Stimulated activated CD4-positive, alpha-beta T cell treated with anti-CD3 and anti-CD28 coated beads, Interleukin-12 subunit alpha, Interleukin-12 subunit beta, amount 100 ng/mL, for 24 hours (primary cell): Measurements from ENCODE around the gene PILRA.
"Not testable (repeated sequence)": the region's sequence is repeated elsewhere in the genome, so short reads cannot be mapped to it uniquely, and the experiment has no call there.

Experiments used
- DNase-seq, 2 experiments: peaks; one replicate each; pipeline ENCODE4 v3.0.0-alpha.2; 2020; ENCODE audit warnings: low read depth in 2 of 2

The PILRA gene

DNA sequence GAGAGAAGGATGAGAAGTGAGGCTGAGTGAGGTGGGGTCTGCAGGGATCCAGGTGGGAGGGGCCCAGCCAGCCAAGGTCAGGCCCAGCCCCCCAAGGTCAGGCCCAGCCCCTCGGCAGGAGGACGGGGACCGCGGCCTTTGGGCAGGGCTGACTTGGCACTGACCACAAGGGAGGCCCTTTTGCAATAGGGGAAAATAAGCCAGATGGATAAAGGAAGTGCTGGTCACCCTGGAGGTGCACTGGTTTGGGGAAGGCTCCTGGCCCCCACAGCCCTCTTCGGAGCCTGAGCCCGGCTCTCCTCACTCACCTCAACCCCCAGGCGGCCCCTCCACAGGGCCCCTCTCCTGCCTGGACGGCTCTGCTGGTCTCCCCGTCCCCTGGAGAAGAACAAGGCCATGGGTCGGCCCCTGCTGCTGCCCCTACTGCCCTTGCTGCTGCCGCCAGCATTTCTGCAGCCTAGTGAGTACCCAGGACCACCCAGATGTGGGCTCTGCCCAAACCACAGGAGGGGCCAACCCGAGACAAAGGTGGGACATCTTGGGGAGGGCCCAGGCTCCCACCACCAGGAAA lies at the start of gene PILRA:
TSS of gene PILRA (plus strand) at position 227 of the 571 bp plus-strand sequence. CDS start at position 397, 170 bp downstream.
- no peak for DNase-seq

DNA sequence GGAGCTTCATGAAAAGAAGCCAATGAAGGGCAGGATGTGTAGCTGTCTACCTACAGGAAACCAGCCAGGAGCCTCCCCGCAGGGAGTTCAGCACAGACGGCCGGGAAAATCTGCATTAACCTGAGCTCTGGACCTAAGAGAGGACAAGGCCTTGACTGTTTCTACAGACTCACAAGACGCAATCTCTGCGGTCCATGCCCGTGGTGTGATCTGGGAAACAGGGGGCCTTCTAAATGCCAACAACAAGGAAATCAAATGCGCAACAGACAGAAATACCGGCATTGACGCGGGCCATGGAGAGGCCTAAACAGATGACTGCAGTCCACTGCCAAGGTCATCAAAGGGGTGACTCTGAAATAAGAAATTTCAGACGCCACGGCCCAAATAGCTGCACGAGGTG lies 49.1 kb upstream of the PILRA start:
- DNase-seq = not testable (repeated sequence)

DNA sequence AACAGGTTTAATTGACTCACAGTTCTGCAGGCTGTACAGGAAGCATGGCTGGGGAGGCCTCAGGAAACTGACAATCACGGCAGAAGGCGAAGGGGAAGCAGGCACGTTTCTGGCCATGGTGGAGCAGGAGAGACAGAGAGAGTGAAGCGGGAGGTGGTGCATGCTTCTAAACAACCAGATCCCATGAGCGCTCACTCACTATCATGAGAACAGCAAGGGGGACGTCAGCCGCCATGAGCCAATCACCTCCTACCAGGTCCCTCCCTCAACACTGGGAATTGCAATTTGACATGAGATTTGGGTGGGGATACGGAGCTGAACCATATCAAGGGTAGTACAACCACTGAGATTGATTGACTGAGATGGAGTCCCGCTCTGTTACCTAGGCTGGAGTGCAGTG lies 47.6 kb upstream of the PILRA start:
- DNase-seq = not testable (repeated sequence)

DNA sequence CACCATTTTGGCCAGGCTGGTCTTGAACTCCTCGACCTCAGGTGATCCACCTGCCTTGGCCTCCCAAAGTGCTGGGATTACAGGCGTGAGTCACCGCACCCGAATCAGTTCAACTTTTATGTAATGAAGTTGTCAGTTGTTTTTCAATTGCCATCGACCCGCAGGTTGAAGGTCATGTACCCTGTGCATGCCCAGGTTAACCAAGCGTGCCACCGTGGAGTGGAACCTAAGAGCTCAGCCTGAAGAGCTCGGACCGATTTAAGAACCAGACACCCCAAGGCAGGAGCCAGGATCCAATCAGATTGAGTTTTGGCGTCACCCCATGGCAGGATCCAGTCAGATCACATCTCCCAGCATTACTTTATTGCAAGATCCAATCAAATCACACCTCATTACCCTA lies 46.4 kb upstream of the PILRA start:
- not testable (repeated sequence) for DNase-seq

DNA sequence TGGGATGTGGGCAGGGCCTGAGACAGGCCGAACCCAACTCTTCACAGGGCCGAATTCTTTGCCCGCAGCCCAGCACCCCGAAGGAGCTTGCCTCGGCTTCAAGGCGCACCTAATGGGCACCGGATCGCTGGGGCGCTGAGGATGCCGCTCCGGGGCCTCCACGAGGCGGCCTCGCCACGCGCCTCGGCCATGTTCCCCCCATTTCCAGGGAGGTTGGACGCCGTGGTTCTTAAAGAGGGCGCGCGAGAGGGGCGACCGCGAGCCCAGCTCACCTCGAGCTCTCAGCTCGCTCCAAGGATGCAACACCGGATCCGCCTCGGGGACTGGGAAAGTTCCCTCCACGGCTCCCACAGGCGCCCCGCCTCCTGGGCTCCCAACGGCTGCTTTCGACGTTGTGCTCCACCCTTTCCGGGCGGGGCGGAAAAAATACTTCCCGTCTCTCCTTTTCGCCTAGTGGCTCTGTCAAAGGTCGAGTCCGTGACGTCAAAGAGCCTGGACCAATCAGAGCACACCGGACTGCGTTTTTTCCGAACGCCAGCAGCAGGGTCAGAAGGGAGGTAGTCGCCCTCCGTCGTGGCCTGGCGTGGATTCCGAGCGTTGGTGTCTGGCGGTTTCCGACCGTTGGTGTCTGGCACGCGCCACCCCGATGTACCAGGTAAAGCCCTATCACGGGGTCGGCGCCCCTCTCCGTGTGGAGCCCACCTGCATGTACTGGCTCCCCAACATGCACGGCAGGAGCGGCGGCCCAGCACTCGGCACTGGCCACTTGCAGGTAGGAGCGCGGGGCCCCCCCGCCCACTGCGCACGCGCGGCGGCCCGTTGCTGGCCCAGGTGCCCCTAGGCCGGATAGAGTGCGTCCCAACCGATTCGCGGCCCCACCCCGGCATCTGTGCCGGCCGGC lies 37.5 kb upstream of the PILRA start:
- peak; percentile 77 to 78 for DNase-seq

DNA sequence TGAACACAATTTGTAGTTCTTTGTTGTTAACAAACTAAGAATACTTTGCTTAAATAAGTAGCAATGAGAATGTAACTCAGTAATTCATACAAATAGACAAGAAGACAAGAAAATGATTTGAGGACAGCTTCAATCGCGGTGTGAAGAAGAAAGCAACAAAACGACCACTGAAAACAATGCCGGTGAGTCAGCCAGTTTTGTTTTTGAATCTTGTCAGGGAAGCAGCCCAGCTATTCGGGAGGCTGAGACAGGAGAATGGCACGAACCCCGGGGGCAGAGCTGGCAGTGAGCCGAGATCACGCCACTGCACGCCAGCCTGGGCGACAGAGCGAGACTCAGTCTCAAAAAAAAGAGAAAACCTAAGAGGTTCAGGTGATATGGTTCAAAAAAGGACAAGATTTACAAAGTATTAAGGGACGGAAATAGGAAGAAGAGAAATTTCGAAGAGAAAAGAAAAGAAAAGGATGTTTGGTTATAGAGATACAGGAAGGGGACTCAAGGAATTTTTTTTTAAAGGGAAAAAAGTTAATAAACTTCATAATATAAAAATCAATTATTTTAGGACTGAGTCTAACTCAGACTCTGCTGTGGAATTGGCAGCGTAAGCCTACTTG lies 35.1 kb upstream of the PILRA start:
- DNase-seq = not testable (repeated sequence)

DNA sequence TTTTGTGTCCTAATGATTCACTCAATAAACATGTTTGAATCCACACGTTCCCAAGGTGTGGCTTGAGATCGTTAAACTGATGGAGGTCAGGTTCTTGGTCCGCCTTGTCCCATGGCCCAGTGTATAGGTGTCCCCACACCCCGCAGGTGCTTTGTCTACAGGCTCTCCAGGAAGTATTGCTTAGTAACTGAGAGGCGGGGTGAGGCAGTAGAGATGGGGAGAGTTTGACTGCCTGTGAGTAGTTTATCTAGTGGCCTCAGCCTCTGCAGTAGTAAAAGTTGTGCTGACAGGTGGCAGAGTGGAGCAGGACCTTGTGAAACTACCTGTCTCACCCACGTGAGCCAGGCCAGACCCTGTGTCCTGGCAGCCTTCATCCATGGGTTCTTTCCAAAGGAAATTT lies 32.0 kb upstream of the PILRA start:
- not testable (repeated sequence) for DNase-seq

DNA sequence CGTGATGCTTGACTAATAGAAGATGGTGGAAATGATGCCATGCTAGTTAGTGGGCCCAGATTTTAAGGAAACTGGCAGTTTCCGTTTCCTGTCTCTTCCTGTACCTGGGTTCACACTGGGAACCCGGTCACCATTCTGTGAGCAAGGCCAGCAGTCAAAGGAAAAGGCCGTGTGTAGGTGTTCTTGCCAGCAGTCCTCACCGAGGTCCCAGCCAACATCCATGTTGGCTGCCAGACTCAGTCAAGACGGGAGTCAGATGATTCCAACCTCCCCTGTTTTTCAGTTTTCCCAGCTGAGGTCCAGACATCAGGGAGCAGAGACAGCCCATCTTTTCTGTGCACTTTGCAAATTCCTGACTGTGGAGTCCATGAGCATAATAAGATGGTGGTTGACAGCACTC lies 30.5 kb upstream of the PILRA start:
- no peak for DNase-seq

DNA sequence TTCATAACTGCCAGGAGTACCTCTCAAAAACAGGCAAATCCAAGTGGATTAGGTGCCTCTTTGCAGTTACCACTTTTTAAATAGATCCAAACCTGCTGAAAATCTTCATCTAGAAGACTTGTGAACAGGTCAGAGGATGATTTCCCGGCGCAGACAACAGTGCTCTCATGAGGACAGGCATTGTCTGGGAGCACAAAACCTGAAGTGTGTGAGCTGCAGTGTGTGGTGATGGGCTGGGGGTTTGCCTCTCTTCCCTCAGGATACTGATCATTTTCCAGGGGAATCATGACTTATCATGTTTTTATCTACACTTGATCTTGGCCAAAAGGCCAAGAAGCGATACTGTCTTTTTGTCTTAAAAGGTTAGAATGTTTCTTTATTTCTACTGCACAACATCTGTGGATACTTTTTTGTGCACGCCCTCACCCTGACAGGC lies 29.1 kb upstream of the PILRA start:
- not testable (repeated sequence) for DNase-seq

DNA sequence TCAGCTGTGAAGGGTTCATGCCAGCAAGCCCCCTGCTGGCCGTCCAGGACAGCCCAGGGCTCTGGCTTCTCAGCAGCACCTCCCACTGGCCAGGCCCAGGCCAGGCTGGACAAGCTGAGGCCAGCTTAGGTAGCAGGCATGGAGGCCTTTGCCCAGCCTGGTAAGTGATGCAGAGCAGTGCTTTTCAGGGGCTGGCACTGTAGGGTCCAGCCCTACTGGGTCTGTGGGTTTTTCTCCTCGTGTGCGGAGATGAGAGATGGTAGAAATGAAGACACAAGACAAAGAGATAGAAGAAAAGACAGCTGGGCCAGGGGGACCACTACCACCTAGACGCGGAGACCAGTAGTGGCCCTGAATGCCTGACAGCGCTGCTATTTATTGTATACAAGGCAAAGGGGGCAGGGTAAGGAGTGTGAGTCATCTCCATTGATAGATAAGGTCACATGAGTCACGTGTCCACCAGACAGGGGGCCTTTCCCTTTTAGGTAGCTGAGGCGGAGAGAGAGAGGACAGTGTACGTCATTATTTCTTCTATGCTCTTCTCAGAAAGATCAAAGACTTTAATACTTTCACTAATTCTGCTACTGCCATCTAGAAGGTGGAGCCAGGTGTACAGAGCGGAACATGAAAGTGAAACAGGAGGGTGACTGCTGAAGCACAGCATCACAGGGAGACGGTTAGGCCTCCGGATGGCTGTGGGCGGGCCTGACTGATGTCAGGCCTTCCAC lies 28.6 kb upstream of the PILRA start:
- peak; percentile 50 to 59 for DNase-seq

DNA sequence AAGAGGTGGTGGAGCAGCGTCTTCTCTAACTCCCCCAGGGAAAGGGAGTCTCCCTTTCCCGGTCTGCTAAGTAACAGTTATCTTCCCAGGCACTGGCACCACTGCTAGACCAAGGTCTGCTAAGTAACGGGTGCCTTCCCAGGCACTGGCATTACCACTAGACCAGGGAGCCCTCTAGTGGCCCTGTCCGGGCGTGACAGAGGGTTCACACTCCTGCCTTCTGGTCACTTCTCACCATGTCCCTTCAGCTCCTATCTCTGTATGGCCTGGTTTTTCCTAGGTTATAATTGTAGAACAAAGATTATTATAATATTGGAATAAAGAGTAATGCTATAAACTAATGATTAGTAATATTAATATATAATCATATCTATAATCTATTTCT lies 28.0 kb upstream of the PILRA start:
- peak in 1 of 2 experiments; percentile 57 for DNase-seq

DNA sequence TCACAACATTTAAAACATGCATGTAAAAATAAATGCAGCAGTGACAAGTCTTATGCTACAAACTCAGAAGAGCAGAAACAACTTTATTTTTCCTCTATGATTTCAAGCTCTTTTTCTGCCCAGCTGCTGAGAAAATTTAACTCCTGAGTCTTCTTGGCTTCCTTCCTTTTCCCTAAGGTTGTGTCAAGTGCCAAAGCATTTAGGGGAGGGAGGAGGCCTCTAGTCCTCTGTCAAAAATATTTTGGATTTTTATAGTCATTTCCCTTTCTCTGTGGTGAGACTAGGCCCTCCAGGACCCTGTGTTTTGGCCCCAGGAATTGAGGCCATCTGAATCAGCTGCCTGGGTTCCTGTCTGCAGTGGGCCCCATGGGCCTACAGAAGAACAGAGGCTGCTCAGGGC lies 26.4 kb upstream of the PILRA start:
- no peak for DNase-seq

DNA sequence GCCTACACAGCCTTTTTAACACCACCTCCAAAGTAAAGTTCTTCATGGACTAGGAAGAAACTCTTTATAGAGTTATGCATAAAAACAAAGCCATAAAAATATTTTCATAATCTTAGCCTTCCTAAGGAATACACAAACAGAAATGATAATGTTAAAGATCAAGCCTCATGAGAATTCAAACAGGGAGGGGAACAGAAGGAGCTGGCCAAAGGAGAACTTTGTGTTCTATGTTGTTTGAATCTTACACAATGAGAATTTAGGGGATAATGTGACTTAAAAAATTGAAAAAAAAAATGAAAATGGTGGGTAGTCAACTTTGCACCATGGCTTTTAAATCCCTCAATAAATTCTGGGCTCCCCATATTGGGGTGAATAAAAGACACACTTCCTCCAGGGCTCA lies 24.5 kb upstream of the PILRA start:
- DNase-seq = no peak

DNA sequence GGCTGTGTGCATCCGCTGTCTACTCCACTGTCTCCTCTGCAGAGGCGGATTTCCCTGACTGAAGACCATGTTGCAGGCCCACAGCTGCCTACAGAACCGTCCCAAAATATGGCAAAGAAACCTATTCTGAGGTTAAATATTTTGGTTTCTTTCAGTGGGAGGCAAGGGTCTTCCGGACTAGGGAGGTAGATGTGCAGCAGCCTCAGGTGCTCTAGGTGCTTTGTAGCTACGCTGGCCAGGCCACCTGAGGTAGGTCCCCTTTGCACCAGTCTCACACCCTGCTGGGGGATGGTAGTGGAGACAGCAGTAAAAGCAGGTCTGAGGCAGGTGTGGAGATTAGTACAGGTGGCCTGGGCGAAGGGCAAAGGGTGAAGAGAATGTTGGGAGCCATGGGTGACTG lies 23.5 kb upstream of the PILRA start:
- no peak for DNase-seq

DNA sequence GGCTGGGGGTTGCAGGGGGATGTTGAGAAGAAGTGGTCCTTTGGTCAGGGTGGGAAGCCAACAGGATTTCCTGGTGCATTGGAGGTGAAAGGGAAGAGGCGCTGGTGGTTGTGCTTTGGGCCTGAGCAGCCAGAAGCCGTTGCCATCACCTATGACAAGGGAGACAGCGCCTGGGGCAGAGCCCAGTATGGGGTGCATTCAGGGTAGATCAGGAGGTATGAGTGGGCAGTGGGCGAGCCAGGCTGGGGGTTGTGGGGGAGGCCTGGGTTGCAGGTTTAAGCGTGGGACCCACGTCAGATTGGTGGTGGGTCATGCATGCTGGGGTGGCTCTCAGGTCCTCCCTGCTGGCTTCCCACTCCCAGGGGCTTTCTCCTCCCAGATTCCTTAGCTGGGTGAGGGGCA lies 21.6 kb upstream of the PILRA start:
- DNase-seq = no peak

DNA sequence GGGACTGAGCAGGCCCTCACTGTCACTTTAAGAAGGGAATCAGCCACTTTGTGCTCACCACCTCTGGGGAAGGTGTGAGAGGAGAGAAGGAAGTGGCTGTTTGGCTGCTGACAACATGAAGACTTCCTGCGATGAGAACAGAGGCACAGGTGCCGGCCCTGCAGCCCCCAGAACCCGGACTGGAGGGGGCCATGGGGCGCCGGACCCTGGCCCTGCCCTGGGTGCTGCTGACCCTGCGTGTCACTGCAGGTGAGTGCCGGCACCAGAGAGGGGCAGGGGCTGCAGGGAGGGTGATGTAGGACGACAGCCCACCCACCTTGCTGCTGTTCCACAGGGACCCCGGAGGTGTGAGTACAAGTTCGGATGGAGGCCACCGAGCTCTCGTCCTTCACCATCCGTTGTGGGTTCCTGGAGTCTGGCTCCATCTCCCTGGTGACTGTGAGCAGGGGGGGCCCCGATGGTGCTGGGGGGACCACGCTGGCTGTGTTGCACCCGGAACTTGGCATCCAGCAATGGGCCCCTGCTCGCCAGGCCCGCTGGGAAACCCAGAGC lies 21.0 kb upstream of the PILRA start:
- DNase-seq = not testable (repeated sequence)

DNA sequence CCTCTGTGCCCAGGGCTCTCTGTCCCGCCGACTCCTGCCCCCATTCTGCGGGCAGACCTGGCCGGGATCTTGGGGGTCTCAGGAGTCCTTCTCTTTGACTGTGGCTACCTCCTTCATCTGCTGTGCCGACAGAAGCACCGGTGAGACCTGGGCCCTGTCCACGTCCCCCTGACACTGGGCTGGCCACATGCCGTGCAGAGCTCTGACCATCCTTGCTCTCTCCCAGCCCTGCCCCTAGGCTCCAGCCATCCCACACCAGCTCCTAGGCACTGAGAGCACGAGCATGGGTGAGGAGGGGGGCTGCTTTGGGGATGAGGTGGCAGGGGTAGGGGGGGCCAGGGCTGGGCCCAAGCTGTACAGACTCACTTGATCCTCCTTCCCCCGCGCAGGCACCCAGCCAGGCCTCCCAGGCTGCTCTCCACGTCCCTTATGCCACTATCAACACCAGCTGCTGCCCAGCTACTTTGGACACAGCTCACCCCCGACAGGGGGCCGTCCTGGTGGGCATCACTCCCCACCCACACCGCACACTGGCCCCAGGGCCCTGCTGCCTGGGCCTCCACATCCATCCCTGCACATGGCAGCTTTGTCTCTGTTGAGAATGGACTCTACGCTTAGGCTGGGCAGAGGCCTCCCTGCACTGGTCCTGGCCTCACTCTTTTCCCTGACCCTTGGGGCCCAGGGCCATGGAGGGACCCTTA lies 20.2 kb upstream of the PILRA start:
- DNase-seq = no peak

DNA sequence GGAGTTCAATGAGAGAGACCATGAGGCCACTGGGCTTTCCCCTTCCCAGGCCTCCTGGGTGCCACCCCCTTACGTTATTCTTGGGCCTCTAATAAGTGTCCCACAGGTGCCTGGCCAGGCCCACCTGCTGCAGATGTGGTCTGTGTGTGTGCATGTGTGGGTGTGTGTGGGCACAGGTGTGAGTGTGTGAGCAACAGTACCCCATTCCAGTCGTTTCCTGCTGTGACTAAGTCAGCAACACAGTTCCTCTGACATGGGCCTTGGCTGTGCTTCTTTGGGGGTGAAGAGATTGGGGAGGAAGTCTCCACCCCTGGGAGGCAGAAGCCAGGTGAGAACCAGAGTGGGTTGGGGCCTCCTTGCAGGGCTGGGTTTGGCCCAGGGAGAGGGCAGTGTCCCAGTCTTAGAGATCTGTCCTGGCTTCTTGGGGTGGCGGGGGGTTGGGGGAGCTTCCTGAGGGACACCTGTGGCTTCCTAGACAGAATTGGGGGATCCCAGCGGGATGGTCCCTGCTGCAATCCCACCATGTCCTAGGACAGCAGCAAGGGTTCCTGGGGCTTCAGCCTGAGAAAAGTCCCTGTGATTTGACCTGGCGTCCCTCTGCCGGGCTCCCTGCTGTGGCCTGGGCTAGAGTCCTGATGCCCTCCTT lies 19.5 kb upstream of the PILRA start:
- DNase-seq = no peak

DNA sequence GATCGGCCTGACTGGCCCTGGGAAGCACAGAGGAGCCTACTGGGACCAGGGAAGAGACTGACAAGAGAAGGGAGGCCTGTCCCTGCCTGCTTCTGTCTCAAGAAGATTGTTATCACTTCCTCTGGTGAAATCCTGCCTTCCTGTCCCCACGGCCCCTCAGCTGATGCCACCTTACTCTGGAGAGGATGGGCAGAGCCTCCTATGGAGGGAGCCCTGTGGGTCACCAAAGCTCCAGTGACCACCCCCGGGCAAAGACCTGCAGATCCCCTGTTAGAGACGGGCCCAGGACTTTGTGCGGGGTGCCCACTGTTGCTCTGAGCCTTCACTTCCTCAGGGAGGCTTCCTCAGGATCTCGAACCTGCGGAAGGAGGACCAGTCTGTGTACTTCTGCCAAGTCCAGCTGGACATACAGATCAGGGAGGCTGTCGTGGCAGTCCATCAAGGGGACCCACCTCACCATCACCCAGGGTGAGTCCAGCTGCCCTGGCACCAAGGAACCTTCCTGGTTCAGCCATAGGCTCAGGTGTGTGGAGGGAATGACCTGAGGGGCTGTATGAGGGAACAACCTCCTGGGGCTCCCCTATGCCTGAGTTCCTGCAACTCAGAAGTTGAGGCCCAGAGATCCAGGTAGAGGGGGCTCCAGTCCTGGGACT lies 16.7 kb upstream of the PILRA start:
- DNase-seq = no peak

DNA sequence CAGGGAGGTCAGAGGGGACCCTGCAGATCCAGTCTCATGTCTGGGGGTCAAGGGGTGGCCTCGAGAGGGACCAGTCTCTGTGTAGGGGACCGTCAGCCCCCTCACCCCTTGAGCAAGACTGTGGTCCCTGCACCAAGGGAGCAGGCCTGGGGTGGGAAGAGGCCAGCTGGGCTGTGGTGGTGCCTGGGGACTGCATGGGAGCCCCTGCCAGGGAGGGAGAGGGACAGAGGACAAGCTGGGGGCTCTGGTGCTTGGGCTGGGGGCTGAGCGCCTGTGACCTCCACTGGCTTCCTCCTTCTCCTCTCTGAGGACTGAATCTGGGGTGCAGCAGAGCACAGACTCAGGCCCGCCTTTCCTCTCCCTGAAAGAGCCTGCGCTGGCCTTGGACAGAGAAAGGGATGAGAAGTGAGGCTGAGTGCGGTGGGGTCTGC lies 16.1 kb upstream of the PILRA start:
- DNase-seq = no peak
